ENCODE data around the gene LIMD2.

DNA sequence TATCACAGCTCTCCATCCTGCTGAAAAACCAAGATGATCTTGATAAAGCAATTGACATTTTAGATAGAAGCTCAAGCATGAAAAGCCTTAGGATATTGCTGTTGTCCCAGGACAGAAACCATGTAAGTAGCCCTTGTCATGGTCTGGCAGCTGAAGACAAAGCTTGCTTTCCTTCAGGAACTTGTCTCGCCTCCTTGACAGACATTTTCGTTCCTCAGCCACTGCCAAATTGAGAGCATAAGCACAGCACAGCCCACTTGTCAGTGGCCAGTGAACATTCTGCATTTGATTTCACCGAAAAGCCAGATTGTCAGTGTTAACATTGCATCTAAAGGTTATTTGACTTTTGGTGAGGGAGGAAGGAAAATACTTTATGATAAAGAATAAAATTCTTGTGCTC lies 42.1 kb downstream of the LIMD2 start:
- TF ChIP-seq EZH2 (optimal IDR thresholded peaks at IDR 0.05; ENCODE audit: low read depth, low read length) (no peak), EZH2phosphoT487 (IDR thresholded peaks at IDR 0.05; ENCODE audit: low read length) (no peak)
- TF ChIP-seq, protein P1, sequence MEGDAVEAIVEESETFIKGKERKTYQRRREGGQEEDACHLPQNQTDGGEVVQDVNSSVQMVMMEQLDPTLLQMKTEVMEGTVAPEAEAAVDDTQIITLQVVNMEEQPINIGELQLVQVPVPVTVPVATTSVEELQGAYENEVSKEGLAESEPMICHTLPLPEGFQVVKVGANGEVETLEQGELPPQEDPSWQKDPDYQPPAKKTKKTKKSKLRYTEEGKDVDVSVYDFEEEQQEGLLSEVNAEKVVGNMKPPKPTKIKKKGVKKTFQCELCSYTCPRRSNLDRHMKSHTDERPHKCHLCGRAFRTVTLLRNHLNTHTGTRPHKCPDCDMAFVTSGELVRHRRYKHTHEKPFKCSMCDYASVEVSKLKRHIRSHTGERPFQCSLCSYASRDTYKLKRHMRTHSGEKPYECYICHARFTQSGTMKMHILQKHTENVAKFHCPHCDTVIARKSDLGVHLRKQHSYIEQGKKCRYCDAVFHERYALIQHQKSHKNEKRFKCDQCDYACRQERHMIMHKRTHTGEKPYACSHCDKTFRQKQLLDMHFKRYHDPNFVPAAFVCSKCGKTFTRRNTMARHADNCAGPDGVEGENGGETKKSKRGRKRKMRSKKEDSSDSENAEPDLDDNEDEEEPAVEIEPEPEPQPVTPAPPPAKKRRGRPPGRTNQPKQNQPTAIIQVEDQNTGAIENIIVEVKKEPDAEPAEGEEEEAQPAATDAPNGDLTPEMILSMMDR (IDR thresholded peaks at IDR 0.05; ENCODE audit: low read length): no peak
